ENCODE results near the gene FBXL16.

FBXL16 gene

DNA sequence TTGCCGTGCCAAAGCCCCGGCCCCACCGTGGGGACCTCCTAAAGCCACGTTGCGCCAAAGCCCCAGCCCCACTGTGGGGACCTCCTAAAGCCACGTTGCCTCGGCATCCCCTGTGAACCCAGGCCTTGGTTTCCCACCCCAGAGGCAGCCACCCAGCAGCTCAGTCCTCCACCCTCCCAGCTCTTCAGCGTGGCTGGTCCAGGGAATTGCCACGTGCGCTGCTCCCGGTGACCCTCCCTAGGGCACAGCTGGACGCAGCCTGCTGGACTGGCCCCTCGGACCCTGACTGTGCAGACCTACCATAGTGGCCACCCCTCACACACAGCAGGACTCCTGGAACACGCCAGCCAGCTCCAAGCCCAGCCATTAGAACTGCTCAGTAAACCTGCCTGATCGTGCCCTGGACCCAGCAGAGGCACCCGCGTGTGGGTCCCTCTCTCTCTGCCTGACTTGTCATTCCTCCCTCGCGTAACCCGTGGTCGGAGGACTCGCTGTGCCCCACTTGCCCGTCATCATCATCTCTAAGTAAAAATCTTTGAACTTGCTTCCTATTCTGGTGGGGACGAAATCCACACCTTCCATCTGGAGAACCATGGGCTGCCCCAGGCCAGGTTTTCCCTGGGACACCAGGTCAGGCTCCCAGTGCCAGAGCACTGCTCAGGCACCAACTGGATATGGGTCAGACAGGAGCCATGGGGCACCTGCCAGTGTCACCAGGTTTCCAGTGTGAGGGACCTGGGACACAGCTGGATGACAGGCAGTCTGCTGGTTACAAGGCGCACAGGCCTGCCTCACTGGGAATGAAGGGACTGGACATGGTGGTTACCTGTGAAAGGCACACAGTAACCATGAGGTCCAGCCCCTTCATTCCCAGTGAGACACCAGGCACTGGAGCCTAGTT is 29.6 kb upstream of the FBXL16 start:
- DNase-seq (ENCODE audit: low spot score): no peak

DNA sequence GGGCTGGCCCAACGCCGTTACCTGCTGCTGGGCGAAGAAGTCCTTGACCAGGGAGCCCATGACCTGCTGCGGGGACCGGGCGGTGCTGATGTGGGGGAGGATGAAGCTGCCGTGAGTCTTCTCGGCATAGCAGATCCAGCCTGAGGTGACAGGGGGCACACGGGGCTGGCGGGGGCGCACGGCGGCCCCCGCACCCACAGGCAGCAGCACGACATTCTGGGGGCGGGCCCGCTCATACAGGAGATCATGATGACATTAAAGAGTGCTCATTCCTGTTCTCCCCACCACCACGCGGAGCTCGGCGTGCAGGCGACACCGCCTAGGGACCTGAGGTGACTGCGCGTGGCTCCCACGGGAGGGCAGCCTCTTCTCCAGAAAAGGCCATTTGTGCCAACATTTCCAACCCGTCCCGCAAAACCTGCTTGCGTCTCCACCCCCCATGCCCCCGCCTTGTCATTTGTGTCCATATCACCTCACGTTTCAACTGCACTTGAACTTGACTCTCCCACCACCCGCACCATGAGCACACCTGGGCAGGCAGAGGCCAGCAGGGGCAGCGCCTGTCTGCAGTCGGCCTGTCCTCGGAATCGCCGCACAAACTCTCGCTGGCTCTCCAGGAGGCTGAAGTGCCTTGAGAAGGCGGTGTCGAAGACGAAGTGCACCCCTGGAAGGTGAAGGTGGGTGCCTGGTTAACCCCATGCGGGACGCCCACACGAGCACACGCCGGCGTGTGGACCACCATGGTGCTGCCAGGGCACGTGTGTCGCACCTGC is 28.8 kb upstream of the FBXL16 start:
- no peak for DNase-seq (ENCODE audit: low spot score)

DNA sequence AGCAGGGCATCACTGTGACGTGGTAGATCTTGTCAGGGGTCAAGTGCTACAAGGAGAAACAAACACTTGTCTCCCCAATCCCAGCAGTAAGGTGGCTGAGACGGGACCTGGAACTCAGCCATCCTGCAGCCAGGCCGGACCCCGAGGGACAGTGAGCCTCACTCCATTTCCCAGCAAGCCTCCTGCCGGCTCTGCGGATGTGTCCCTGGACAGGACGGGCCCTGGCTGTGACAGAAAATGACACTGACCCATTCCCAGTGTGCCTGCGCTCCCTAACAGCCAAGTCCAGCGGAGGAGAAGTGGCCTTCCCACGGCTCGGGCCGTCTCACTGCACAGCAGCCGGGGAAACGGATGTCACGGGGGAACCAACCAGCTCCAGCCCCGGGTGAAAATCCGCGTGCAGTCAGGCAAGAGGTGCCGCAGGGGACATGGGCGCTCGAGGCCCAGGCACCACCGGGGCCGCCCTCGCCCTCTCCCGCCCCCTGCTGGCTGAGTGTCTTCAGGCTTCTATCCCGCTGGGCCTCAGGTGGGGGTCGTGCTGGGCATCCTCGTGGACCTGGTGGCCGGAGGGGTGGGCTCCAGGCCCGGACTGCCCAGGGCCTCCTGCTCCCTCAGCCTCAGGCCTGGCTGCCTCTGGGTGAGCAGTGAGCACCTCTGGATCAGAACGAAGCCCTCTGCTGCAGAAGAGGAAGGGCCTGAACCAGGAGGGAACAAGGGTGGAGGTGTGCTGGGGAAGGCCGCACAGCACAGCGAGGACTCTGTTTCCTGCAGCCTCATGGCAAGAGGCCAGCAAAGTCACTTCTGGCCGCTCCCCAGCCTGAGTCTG is 28.0 kb upstream of the FBXL16 start:
- DNase-seq (ENCODE audit: low spot score): no peak

DNA sequence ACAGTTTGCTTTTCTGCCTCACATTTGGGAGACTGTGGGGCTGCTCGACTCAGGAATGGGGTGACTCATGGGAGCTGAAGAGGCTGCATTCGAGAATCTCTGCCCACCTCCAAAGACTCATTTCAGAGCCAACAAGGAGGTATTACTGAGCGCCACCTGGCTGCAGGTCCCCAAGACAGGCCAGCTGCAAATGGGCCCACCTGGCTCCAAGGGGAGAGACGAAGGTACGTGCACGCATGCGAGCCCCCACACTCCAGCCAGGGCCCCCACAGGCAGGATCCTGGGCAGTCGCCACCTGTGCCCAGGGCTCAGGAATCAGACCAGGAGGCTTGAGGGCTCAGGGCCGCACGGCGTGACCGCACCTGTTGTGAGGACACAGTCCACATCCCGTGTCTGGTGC is 27.3 kb upstream of the FBXL16 start:
- DNase-seq (ENCODE audit: low spot score): no peak

DNA sequence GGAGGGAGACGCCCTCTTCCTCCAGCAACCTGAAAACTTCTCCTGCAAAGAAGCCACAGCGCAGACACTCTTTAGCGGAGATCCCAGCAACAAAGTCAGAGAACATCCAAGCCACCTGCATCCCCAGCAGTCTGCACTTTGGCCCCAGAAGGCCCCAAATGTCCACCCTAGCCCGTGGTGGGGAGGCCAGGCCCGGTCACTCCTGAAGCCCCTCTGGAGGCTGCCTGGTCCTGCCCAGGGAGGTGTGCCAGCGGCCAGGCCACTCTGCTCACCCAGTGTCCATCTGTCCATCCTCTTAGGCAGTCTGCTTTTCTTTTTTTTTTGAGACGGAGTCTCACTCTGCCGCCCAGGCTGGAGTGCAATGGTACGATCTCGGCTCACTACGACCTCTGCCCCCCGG is 26.7 kb upstream of the FBXL16 start:
- no peak for DNase-seq (ENCODE audit: low spot score)

DNA sequence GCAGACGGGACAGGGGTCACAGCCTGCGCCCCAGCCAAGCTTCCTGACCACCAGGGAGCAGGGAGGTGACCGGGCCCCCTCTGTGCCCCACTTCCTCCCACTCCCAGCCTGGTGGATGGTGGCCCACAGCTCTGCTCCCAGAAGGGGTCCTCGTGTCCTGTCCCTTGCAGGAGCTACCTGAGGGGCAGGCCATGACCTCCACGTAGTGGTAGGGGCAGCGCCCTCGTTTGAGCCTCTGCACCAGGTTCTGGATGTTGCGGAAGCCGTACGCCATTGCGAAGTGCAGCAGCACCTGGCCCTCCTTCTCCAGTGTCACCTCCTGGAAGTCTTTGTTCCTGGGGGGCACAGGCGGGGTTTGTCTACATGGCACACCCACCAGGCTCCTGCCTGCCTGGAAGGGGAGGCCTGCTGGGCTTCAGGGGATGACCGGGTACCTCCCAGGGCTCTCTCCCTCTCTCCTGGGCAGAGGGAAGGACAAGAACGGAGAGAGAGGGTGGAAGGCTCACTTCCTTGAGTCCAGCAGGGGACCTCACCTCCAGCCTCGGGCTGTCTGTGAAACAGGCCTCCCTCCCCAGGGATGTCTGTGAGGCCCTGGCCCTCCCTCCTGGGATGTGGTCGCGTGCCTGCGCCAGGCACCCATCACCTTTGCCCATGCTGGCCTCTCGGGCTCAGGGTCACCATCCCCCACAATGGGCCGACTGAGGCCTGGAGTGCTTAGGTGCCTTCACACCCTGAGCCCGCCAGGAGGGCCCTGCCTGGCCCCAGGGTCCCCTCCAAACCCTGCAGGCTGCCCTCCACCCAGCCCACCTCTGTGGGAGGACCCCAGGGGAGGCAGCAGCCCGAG is 25.3 kb upstream of the FBXL16 start:
- DNase-seq (ENCODE audit: low spot score): no peak

DNA sequence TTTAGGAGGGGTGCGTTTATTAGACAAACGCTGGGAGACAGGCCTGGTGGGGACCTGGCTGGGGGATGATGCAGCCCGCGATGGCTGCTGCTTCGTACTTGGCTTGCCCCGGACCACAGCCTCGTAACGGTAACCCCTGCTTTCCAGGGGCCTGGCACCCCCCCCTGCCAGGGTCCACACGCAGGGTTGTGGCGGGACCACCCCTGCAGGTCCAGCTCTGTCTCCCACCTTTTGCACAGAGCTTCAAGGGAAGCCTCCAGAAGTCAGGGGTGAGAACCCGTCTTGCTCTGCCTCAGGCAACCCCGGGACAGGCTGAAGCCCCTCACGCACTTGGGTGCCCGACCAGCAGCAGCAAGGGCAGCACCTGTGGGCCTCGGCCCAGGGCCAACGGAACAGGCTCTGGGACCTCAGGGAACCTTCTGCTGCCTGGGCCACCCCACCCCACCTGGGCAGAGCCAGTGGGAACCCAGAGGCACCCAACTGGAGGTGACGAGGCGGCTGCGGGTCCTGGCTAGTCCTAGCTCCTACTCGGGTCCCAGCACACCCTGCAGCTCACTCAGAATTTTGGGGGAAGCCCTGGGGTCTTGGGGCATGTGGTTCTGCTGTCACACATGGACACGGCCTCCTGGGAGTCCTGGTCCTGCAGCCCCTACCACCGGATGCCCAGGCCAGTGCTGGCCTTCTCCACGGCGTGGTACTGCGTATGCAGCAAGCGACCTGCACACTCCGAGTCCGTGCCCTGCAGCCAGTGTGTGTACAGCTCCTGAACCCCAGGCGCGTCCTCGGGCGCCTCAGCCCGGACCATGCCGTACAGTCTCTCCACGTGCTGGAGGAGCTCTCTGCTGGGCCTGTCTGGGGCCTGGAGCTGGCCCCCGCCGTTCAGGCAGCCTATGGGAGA is 24.4 kb upstream of the FBXL16 start:
- DNase-seq (ENCODE audit: low spot score): no peak

DNA sequence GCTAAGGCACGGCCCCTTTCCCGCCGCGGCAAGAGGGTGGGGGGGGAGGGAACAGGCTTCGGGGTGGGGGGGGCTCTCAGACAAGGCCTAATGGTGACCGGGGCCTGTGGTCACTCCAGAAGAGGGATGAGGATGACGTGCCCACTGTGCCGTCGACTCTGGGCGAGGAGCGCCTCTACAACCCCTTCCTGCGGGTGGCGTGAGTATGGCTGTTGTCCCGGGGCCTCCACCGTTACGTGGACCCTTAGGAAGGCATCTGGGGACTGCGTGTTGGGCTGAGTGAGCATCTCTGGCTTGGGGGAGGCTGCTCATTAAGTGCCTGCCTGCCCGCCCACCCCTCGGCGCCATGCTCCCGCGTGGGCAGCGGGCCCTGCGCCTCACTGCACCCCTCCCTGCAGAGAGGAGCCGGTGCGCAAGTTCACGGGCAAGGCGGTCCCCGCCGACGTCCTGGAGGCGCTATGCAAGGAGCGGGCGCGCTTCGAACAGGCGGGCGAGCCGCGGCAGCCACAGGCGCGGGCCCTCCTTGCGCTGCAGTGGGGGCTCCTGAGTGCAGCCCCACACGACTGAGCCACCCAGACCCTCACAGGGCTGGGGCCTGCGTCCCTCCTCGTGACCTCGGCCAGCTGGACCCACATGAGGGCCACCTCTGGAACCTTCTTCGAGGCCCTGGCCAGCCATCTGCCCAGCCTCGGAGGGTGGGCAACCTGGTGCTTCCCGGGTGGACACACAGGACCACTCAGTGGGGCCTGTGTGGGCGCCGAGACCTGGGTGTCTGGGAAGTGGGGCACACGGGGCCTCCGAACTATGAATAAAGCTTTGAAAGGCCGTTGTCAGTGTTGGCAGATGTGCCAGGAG is 23.5 kb upstream of the FBXL16 start:
- DNase-seq (ENCODE audit: low spot score): no peak

DNA sequence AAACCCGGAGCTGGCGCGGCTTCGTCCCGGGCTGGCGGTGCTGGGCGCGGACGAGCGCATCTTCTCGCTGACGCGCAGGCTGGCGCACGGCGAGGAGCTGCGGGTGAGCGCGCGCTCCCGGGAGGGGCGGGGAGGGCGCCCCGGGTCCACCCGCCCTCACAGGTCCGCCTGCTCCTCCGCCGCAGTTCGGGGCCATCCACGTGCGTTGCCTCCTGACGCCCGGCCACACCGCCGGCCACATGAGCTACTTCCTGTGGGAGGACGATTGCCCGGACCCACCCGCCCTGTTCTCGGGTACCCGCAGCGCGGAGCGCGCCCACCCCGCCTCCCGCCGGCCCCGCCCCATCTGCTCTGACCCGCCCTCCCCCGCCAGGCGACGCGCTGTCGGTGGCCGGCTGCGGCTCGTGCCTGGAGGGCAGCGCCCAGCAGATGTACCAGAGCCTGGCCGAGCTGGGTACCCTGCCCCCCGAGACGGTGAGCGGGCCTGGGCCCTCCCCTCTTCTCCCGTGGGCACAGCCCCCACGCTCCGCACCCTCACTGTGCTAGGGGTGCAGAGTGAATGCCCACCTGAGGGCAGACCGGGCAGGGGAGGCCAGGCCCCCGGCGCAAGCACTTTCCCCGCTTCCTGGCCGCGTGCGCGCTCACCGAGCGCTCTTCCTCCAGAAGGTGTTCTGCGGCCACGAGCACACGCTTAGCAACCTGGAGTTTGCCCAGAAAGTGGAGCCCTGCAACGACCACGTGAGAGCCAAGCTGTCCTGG is 22.7 kb upstream of the FBXL16 start:
- DNase-seq (ENCODE audit: low spot score): peak; percentile 88

DNA sequence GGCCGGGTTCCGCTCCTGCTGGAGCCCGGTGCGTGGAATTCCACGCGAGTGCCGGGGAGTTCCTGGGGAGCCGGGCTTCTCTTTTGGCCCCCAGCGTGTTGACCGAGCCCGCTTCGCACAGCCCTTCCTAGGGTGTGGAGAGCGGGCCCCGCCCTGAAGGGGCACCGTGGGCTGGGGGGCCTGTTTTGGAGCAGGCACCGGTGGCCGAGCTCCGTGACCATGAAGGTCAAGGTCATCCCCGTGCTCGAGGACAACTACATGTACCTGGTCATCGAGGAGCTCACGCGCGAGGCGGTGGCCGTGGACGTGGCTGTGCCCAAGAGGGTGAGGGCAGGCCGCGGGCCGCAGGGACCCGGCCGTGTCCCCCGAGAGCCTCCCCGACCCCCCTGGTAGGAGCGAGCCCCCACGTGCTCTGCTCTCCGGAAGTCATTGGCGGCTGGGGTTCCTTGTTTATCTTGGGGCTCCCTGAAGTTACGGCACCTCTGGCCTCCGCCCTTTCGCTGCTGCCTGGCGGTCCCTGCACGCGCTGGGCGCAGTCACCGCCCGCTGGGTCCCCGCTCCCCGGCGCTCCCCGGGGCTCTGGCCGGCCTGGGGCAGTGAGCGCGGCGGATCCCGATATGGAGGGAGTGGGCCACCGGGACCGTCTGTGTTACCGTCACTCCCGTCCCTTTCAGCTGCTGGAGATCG is 21.8 kb upstream of the FBXL16 start:
- no peak for DNase-seq (ENCODE audit: low spot score)

DNA sequence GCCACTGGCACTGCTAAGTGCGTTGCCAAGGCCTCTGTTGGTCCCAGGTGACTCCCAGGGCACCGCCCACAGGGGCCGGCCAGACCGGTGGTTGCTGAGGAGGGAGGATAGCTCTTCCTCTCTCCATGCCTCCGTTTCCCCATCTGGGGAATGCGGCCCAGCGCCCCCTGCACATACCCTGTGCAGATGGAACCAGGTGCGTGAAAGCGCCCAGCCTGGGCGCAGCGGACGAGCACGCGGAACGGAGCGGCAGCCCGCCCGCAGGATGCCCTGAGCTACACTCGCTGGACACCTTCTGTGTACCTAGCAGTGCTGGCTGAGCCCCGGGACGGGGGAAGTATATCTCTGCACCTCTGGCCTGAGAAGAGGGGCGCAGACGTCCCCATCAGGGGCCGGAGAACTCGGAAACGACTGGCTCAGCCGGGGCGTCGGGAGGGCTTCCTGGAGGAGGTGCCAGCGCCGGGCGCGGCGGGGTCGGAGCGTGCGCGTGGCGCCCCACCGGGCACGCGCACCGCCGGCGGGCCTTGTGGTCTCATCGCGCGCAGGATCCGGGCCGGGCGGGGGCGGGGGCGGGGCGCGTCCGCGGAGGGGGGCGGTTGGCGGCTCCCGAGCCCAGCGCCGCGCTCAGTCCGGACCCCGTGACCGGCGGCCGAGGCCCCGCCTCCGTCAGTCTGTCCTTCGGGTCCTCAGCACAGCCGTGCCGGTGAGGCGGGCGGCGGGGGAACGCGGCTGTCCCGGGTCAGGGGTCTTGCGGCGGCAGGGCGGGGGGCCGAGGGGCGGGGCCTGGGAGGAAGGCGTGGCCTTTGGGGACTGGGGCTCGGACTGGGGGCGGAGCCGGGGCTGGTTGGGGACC is 21.1 kb upstream of the FBXL16 start, which contains the start of the genes CCDC78 and HAGHL:
Gene CCDC78, minus strand, starts transcription at position 6 of the 853 bp plus-strand sequence. CDS start 76 bp downstream, outside the sequence.
Gene HAGHL, plus strand, starts transcription at position 669 of the 853 bp plus-strand sequence. CDS start 404 bp downstream, outside the sequence.
- no peak for DNase-seq (ENCODE audit: low spot score)

DNA sequence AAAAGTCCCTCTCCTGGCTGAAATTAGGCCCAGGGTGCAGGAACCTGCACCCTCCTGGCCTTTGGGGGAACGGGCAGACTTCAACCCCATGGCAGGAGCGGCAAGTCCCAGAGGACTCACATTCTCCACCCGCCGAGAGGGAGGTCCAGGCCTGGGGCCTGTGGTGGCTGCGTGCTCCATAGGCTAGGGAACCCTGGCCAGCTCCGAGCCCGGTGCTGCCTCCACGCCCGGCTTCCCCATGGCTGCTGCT is 20.5 kb upstream of the FBXL16 start:
- DNase-seq (ENCODE audit: low spot score): no peak

DNA sequence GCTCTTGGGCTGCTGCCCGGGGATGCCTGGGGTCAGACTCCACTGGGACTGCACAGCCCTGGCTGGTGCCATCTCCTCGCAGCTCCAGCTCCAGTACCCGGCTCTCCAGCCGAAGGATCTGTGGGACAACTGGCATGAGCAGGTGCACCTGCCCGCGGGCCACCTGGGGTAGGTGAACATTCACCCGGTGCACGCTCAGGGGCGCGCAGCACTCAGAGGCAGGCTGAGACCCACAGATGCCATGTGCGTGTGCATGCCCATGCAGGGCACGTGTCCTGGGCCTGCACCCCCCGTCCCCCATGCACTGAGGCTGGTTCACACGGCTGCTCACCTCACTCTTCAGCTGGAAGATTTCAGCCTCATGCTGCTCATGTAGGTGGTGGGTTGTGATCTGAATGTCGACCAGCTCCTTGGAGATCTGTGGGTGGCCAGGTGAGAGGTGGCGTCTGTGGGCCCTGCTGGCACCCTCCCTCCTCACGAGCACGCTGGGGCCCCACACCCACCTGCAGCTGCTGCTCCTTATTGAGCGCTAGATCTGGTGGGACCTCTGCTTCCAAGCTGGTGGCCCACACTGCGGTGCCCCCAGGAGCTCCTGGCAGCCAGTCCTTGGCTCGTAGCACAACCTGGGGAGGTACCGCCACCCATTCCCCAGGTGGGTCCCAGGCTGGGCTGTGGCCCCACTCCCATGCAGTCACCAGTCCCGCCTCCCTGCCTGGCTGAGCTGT is 20.0 kb upstream of the FBXL16 start:
- no peak for DNase-seq (ENCODE audit: low spot score)

DNA sequence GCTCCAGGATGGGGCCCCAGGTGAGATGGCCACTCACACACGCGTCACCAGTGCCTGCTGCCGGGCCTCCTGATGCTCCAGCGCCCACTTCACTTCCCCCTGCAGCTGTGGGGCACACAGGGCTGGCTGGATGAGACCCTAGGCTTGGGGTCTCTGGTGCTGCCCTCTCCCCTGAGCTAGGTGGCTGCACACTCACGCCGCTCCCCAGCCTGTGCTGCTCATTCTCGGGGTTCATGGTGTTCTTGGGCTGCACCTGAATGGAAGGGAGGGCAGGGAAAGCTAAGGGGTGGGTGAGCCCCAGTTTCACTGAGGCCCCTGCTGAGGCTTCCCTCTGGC is 19.4 kb upstream of the FBXL16 start:
- DNase-seq (ENCODE audit: low spot score): no peak

DNA sequence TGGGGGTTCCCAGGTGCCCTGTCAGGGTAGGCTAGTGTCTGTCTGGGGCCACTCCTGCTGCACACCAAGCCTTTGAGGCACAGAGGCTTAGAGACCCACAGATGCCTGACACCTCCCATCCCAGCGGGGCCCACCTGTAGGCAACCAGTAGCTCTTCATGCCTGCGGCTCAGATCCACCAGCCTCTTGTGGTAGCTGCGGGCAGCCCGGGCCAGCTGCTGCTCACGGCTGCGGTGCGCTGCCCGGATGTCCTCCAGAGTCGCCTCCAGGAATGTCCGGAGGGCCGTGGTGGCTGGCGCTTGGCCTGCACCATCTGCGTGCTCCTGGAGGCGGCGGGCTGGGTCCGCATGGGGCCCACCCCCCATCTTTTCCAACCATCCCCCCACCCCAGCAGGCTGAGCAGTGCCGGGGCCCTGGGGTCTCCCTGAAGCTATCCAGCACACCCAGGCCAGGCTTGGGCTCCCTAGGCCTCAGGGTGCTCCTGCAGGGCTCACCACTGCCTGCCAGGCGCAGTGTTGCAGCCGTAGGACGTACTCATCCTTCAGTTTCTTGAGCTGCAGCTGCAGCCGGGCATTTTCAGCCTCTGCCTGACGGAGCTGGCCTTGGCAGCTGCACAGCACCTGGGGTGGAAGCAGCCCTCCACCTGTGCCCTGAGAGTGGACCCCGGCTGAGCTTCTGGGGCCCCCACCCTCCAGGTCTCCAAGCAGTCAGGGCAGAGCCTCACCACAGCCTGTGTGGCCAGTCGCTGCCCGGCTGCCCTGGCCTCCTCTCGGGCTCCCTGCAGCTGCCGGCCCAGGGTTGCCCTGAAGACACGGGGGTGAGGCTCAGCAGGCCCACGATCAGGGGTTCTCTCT is 18.8 kb upstream of the FBXL16 start:
- DNase-seq (ENCODE audit: low spot score): peak; percentile 79

DNA sequence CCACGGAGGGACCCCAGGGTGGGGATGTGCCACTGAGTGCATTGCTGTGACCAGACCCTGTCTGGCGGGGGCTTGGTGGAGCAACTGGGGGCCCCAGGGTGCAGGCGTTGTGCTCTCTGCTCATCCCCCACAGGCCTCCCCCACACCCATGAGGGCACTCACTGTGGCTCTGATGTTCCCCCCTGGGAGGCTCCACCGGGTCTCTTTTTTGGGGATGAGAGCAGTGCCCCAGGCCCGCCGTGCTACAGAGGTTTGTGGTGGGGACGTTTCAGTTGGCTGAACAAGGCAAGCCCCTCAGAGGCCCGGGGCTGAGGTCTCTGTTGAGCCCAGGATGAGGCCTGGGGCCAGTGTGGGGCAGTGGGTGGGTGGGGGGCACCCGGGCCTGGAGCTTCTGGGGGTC is 18.1 kb upstream of the FBXL16 start:
- DNase-seq (ENCODE audit: low spot score): no peak

Data from SW480 (cell line).